AG04450 (cell line): ENCODE results near the gene C2orf76. TPM values are rescaled to one million over a fixed set of nuclear protein-coding genes. Genes with fewer than 3 reads are reported as not detected.

ENCODE experiments used
- CTCF ChIA-PET: fragments of 300-600, 350-600 bp; formaldehyde crosslinking; extraction: SDS; loops from one replicate; lab custom pipeline; 2022; ENCODE audit warnings: antibody characterized with exemption, inconsistent platforms; lab: Charles Lee
- POLR2A ChIA-PET: fragments of 350-600 bp; formaldehyde crosslinking; extraction: SDS; loops from one replicate; lab custom pipeline; 2021; ENCODE audit warnings: antibody characterized with exemption, inconsistent platforms; lab: Yijun Ruan, JAX
- DNase-seq: peaks from one replicate; pipeline ENCODE4 v3.0.0-alpha.2; 2011; ENCODE audit warnings: low read depth, low spot score
- H3K27ac ChIP-seq: one replicate; pipeline ENCODE4 v1.5.1; 2012; ENCODE audit warnings: low read depth, low read length, control low read depth
- H3K27me3 ChIP-seq: one replicate; pipeline ENCODE4 v1.6.0; 2012; ENCODE audit warnings: low read length; ENCODE audit not compliant: control insufficient read depth, insufficient read depth
- H3K4me3 ChIP-seq: 2 replicates; pipeline ENCODE4 v1.5.1; 2011; ENCODE audit warnings: mild to moderate bottlenecking, low read depth, low read length, control low read depth
- H3K9me3 ChIP-seq: 2 replicates; pipeline ENCODE4 v1.5.1; 2012; ENCODE audit warnings: low read length; ENCODE audit not compliant: control insufficient read depth, insufficient read depth
- polyA plus RNA-seq: library from polyadenylated mRNA; depleted of rRNA; stranded (reverse); fragments of >200 nt; gene quantifications from 2 replicates; pipeline ENCODE4 v1.2.3, GENCODE V29; 2011; rRNA removed
- TF ChIP-seq, protein P1 (sequence below): IDR thresholded peaks from 2 replicates; pipeline ENCODE4 v1.5.1; 2011; ENCODE audit warnings: low read depth, low read length, control low read depth, inconsistent platforms

C2orf76 gene
- polyA plus RNA-seq, 1 experiment, result 26.5 TPM

DNA sequence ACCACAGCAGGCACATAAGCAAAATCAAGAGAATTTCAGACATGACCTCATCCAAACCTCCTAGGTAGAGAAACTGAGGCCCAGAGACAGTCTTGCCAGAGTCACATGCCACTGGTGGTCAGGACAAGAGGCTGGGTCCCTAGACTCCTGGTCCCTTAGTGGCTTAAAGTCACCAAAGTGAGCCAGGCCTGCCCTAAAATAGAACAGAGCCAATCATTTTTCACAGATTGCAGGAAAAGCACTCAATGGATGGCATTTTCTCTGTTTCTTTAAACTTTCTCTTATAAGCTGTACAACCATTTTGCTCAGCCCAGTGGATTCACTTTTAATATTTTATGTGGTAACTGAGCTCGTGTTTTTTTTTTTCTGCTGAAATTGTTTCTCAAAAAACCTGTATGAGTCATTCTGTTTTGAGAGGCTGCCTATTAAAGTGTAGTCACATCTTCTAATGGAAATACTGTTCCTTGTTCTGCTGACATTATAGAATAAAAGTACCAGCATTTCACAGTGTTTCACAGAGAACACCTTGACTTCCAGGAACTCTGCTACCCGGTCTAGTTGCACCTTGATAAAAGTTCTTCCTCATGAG, 113.4 kb downstream of the C2orf76 start:
- TF ChIP-seq, protein P1, sequence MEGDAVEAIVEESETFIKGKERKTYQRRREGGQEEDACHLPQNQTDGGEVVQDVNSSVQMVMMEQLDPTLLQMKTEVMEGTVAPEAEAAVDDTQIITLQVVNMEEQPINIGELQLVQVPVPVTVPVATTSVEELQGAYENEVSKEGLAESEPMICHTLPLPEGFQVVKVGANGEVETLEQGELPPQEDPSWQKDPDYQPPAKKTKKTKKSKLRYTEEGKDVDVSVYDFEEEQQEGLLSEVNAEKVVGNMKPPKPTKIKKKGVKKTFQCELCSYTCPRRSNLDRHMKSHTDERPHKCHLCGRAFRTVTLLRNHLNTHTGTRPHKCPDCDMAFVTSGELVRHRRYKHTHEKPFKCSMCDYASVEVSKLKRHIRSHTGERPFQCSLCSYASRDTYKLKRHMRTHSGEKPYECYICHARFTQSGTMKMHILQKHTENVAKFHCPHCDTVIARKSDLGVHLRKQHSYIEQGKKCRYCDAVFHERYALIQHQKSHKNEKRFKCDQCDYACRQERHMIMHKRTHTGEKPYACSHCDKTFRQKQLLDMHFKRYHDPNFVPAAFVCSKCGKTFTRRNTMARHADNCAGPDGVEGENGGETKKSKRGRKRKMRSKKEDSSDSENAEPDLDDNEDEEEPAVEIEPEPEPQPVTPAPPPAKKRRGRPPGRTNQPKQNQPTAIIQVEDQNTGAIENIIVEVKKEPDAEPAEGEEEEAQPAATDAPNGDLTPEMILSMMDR, result no peak
- Histone ChIP-seq H3K4me3 (no peak overlapping the region), H3K27me3 (no peaks in the 10 kb centered on the region), H3K27ac (peak overlapping the region; percentile 94), H3K9me3 (no peaks in the 10 kb centered on the region)
- DNase-seq, result no peak
- CTCF ChIA-PET, result no interaction called here
- POLR2A ChIA-PET, result interaction anchor here (0.7 to 1.4 kb wide), 2 partner anchors 12 to 22 kb away, joined by 3 to 6 read pairs; no protein-coding TSS in a partner anchor

Other genes with a start within 250 kb of the C2orf76 start
- not detected in 2 replicates for gene C1QL2, start 208.1 kb downstream of the C2orf76 start, polyA plus RNA-seq
- gene STEAP3, start 143.0 kb downstream of the C2orf76 start, polyA plus RNA-seq, result 34.3 and 42.7 TPM in 2 replicates
- 235 and 244 TPM in 2 replicates for gene DBI, start 143 bp upstream of the C2orf76 start, polyA plus RNA-seq
- gene TMEM37, start 65.0 kb upstream of the C2orf76 start, polyA plus RNA-seq, result 0.98 and 1.2 TPM in 2 replicates
- not detected in 2 replicates for gene SCTR, start 157.6 kb upstream of the C2orf76 start, polyA plus RNA-seq
- not detected in 2 replicates for gene CFAP221, start 177.6 kb upstream of the C2orf76 start, polyA plus RNA-seq